Kidney epithelial cell (primary cell): ENCODE results near the gene SNCA. TPM values are rescaled to one million over a fixed set of nuclear protein-coding genes. Genes with fewer than 3 reads are reported as not detected.

Experiments used
- DNase-seq: peaks from one replicate; pipeline ENCODE4 v3.0.0-alpha.2; 2010; ENCODE audit warnings: low read depth
- H3K27me3 ChIP-seq: 2 replicates; pipeline ENCODE4 v1.6.0; 2011; ENCODE audit warnings: low read length; ENCODE audit not compliant: control insufficient read depth, insufficient read depth
- H3K36me3 ChIP-seq: 2 replicates; pipeline ENCODE4 v1.5.1; 2011; ENCODE audit warnings: low read length; ENCODE audit not compliant: control insufficient read depth, insufficient read depth
- H3K4me3 ChIP-seq: 2 replicates; pipeline ENCODE4 v1.5.1; 2011; ENCODE audit warnings: low read depth, mild to moderate bottlenecking, control low read depth, low read length
- total RNA-seq: library from RNA; depleted of rRNA; stranded (reverse); fragments of >200 nt; gene quantifications from 2 replicates; pipeline ENCODE4 v1.2.3, GENCODE V29; 2015
- TF ChIP-seq, protein P1 (sequence below): IDR thresholded peaks from 2 replicates; pipeline ENCODE4 v1.5.1; 2011; ENCODE audit warnings: mild to moderate bottlenecking, moderate library complexity, low read length, control low read depth, inconsistent platforms; ENCODE audit not compliant: insufficient read depth, poor library complexity, severe bottlenecking

Gene SNCA
- total RNA-seq, 1 donor from 2014 or later = 8.7 TPM

DNA sequence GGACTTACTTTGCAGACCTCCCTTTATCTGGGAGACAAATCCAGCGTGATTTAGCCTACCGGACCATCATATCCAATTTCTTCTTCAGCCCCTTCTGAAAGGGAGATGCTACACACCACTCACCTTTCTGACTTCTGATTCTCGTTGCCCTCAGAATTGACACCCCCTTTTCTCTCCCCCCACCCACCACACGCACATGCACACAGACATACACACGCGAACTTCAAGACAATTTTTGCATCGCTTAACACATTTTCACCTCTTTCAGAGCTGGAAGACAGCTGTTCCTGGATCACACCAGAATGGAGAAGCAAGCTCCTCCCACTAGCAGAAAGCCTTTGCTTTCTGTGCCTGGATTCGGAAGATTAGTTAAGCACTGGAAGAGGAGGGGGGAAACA, 1.0 kb upstream of the SNCA start:
- Histone ChIP-seq H3K36me3 (no peaks in the 10 kb centered on the region), H3K4me3 (peak overlapping the region; percentile 81), H3K27me3 (no peaks in the 10 kb centered on the region)
- TF ChIP-seq, protein P1, sequence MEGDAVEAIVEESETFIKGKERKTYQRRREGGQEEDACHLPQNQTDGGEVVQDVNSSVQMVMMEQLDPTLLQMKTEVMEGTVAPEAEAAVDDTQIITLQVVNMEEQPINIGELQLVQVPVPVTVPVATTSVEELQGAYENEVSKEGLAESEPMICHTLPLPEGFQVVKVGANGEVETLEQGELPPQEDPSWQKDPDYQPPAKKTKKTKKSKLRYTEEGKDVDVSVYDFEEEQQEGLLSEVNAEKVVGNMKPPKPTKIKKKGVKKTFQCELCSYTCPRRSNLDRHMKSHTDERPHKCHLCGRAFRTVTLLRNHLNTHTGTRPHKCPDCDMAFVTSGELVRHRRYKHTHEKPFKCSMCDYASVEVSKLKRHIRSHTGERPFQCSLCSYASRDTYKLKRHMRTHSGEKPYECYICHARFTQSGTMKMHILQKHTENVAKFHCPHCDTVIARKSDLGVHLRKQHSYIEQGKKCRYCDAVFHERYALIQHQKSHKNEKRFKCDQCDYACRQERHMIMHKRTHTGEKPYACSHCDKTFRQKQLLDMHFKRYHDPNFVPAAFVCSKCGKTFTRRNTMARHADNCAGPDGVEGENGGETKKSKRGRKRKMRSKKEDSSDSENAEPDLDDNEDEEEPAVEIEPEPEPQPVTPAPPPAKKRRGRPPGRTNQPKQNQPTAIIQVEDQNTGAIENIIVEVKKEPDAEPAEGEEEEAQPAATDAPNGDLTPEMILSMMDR = no peak
- no peak for DNase-seq

DNA sequence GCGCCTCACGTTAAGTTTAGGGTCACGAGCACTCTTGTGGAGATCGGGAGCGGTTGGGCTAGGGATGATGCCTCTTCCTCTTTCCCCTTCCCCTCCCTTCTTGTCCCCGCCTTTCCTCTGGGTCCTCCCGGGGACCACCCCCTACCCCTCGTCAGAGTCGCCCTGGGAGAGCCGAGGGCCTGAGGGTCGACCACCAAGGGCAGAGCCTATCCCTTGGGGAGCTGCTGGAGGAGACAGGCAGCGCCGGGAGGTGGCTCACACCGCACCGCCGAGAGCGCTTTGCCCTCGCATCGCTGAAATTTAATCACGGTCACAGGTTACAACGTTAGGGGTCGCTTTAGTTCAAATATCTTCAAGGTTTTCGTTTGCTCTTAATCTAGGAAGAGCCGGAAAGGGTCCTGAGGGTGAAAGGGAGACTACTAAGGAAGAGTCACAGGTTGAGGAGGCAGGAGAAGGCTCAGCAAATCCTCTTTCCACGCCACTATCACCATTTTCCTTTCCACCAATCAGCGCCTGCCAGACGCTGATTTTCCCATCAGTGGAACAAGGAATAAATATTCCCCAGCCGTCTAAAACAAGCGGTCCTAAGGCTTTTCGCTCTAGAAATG, 528 bp upstream of the SNCA start:
- Histone ChIP-seq H3K4me3 (peak overlapping the region; percentile 81), H3K36me3 (no peaks in the 10 kb centered on the region), H3K27me3 (no peaks in the 10 kb centered on the region)
- TF ChIP-seq, protein P1 = peak; percentile 35
- no peak for DNase-seq

DNA sequence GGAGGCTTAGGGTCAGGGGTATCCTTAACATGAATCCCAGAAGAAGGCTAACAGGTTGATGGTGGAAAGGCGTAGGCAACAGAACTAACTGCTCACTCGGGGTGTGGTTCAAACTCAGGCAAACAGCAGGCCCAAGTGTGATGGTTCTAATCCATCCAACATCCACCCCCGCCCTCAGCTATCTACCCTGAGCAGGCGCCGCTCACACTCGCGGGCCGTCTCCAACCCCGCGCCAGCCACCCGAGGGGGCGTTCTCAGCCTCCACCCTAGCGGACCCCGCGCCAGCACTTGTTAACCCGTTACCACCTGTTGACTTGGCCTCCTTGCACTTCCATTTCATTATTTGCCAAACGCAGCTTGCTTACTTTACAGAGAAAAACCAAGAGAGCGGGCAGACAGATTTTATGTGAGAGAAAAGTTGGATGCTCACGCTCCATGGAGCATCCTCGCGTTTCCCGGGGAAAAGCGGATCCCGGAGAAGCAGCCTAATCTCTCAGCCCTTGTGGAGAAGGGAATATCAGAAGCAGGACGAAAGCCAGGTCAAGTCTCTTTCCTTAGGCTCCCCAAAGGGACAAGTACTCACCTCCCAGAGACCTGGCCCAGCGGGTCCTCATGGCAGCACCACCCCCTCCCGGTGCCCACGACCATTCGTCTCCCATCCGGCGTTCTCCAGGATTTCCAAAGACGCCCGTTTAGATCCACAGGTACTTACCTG, 773 bp downstream of the SNCA start:
- DNase-seq = no peak
- H3K36me3 ChIP-seq = no peaks in the 10 kb centered on the region
- TF ChIP-seq, protein P1 = no peak
- H3K4me3 ChIP-seq = peak overlapping the region; percentile 81
- no peaks in the 10 kb centered on the region for H3K27me3 ChIP-seq

DNA sequence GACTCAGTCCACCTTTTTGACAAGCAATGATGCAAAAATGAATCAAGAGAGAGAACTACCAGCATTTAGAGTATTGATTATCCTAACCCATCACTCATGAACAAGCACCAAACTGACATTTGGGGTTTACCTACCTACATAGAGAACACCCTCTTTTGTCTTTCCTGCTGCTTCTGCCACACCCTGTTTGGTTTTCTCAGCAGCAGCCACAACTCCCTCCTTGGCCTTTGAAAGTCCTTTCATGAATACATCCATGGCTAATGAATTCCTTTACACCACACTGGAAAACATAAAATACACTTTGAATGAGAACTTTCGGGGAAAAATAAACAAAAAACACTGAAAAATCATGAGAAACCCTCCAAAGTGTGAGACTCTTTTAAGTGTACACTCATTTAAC, 1.5 kb downstream of the SNCA start:
- TF ChIP-seq, protein P1 = no peak
- Histone ChIP-seq H3K36me3 (no peaks in the 10 kb centered on the region), H3K4me3 (peak overlapping the region; percentile 81), H3K27me3 (no peaks in the 10 kb centered on the region)
- no peak for DNase-seq

DNA sequence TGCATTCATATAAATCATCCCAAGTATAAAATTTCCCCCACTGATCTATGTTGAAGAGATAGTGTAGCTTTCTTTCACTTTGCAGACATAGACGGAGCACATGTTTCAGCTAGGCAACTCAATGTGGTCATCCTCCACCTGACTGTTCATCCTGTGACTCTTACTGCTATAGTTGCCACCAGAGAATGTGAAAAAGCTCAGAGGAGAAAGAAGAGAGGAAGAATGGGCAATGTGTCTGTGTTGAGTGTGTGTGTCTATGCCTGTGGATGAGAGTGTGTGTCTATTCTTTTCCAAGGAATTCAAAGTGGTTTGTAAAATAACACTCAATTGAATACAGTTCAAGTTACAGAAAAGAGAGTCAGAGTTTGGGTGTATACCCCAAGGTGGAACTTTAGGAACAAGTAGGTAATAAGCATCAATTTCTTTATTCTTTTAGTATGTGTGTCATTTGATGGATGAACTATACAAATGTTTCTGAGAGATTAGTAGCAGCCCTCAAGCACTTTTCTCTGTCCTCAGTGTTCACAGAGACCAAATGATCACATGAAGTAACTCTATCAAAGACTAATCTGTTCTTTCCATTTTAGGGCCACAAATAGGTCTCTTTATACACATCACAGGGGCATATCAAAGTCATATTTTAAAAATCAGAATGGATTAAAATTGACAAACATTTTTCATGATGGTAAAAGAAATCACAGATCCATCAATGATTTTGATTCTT, 2.3 kb downstream of the SNCA start:
- H3K36me3 ChIP-seq = no peaks in the 10 kb centered on the region
- TF ChIP-seq, protein P1 = no peak
- no peak for DNase-seq
- no peaks in the 10 kb centered on the region for H3K27me3 ChIP-seq
- H3K4me3 ChIP-seq = no peak overlapping the region
